Panc1 (cell line): ENCODE data around the gene CLSTN3. TPM values are rescaled to one million over a fixed set of nuclear protein-coding genes. Genes with fewer than 3 reads are reported as not detected.

ENCODE experiments used
- ATAC-seq: fragments of 200-7000 bp; cut with Tn5 transposase; 2 replicates; pipeline ENCODE4 v1.9.1; 2020; ENCODE audit warnings: mild to moderate bottlenecking, moderate library complexity
- BruUV-seq: library from RNA; stranded (reverse); fragments of 400-500 nt; replicated peaks from 2 replicates; lab custom pipeline; 2021; lab: Mats Ljungman, UMichigan
- CTCF ChIA-PET: fragments of 300-600 bp; sonication (Branson Sonifier 250); formaldehyde crosslinking; loops from one replicate; lab custom pipeline; 2022; ENCODE audit warnings: antibody characterized with exemption; lab: Charles Lee
- POLR2A ChIA-PET: fragments of 300-600 bp; sonication (Branson Sonifier 250); formaldehyde crosslinking; loops from one replicate; lab custom pipeline; 2022; ENCODE audit warnings: antibody characterized with exemption; lab: Charles Lee
- DNase-seq: peaks from one replicate; pipeline ENCODE4 v3.0.0-alpha.2; 2010; ENCODE audit warnings: low read depth, low spot score
- H3K27ac ChIP-seq: 2 replicates; pipeline ENCODE4 v1.5.1; 2011; ENCODE audit warnings: mild to moderate bottlenecking, low read length, inconsistent platforms
- H3K27me3 ChIP-seq: fragments of 200-500 bp; sonication (Bioruptor generic); 2 replicates; pipeline ENCODE4 v1.6.0; 2014; ENCODE audit warnings: low read length, inconsistent platforms; ENCODE audit not compliant: control insufficient read depth, insufficient read depth
- H3K36me3 ChIP-seq: fragments of 200-500 bp; sonication (Bioruptor generic); 2 replicates; pipeline ENCODE4 v1.5.1; 2014; ENCODE audit warnings: inconsistent platforms, mild to moderate bottlenecking, low read length, moderate library complexity; ENCODE audit not compliant: control insufficient read depth, insufficient read depth
- H3K4me1 ChIP-seq: 2 replicates; pipeline ENCODE4 v1.5.1; 2011; ENCODE audit warnings: inconsistent platforms, mild to moderate bottlenecking, low read length, moderate library complexity; ENCODE audit not compliant: control insufficient read depth, insufficient read depth
- H3K4me3 ChIP-seq, 2 experiments: 2 replicates each; pipeline ENCODE4 v1.5.1; 2011 to 2012; ENCODE audit warnings: low read depth in 2 of 2, low read length in 2 of 2, mild to moderate bottlenecking in 2 of 2, inconsistent platforms in 1 of 2, moderate library complexity in 1 of 2
- H3K9me3 ChIP-seq: fragments of 200-500 bp; sonication (Bioruptor generic); 2 replicates; pipeline ENCODE4 v1.5.1; 2014; ENCODE audit warnings: low read depth, mild to moderate bottlenecking, inconsistent platforms, low read length, moderate library complexity; ENCODE audit not compliant: control insufficient read depth, insufficient read depth
- CTCF ChIP-seq: fragments of 450-650 bp; IDR thresholded peaks from 2 replicates; pipeline ENCODE4 v1.5.1; 2017; ENCODE audit warnings: mild to moderate bottlenecking
- POLR2AphosphoS5 ChIP-seq: IDR thresholded peaks from 2 replicates; pipeline ENCODE4 v1.6.1; 2012; ENCODE audit warnings: mild to moderate bottlenecking, low read depth, low read length, moderate library complexity
- REST ChIP-seq, 2 experiments: IDR thresholded peaks; 2 replicates each; pipeline ENCODE4 v1.6.1; 2011 to 2012; ENCODE audit warnings: low read depth in 2 of 2, control low read depth in 1 of 2, low read length in 1 of 2, mild to moderate bottlenecking in 1 of 2, moderate library complexity in 1 of 2; ENCODE audit not compliant: insufficient read depth in 1 of 2
- SIN3A ChIP-seq: IDR thresholded peaks from 2 replicates; pipeline ENCODE4 v1.6.1; 2012; ENCODE audit warnings: low read depth, mild to moderate bottlenecking, low read length, moderate library complexity, borderline replicate concordance; ENCODE audit not compliant: insufficient read depth
- TCF7L2 ChIP-seq: IDR thresholded peaks from 2 replicates; pipeline ENCODE4 v1.6.1; 2011; ENCODE audit warnings: mild to moderate bottlenecking, low read depth, low read length, inconsistent platforms
- in situ Hi-C: cut with HindIII; loops from 2 replicates; pipeline ENCODE4 v1.10.0; 2016; ENCODE audit warnings: low sequenced_read_pairs, low pct_unique_long_range_greater_than_20kb
- intact Hi-C: fragments of 100-400 bp; cut with micrococcal nuclease; formaldehyde crosslinking; loops from one replicate; pipeline ENCODE4 v1.10.0; 2022; ENCODE audit not compliant: unreplicated experiment
- total RNA-seq: library from RNA; stranded (reverse); gene quantifications from one replicate; pipeline ENCODE4 v1.2.1, GENCODE V29; 2021; ENCODE audit not compliant: unreplicated experiment

CLSTN3 gene
- total RNA-seq, 1 experiment from 2014 or later: 5.9 TPM

DNA sequence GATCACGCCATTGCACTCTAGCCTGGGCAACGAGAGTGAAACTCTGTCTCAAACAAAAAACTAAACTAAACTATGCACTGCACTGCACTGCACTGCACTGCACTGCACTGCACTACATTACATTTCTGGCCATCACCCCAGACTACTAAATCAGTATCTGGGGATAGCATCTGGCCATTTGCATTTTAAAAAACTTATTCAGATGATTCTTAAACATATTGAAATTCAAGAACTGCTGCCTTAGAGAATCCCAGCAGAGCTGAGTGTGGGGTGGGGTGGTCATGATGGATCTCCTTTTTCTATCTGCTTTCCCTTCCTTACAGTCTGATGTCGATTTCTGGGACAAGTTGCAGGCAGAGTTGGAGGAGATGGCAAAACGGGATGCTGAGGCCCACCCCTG lies 72.9 kb downstream of the CLSTN3 start:
- Histone ChIP-seq H3K9me3 (no peaks in the 10 kb centered on the region), H3K36me3 (no peaks in the 10 kb centered on the region), H3K4me1 (no peaks in the 10 kb centered on the region), H3K27me3 (no peaks in the 10 kb centered on the region), H3K4me3 (no peak overlapping the region), H3K27ac (no peak overlapping the region)
- TF ChIP-seq SIN3A: no peak
- TF ChIP-seq REST (IDR thresholded peaks at IDR 0.05; ENCODE audit: insufficient read depth in 1 of 2, low read depth in 2 of 2, low read length in 1 of 2): no peak
- no peak for TF ChIP-seq POLR2AphosphoS5
- TF ChIP-seq CTCF: no peak
- in situ Hi-C loops (no loop called here), intact Hi-C loops (no loop called here)
- BruUV-seq: no TSS peak
- CTCF ChIA-PET: no interaction called here
- ATAC-seq (no peak), DNase-seq (no peak)
- POLR2A ChIA-PET: no interaction called here

DNA sequence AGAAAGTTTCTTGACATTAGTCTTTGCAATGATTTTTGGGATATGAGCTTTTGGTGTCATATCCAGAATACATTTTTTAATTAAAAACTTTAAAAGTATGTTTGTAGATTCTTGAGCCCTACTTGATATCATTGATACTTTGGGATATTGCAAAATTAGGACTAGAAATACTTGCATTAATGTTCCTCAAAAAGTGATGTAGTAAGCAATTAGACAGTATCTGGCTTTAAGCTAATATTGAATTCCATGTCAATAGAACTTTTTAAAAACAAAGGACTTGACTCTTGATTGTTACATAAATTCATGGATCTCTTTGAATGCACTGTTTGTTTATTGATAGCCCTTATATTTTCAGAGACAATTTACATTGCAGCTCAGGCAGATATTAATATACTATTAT lies 74.9 kb downstream of the CLSTN3 start:
- H3K36me3 ChIP-seq: no peaks in the 10 kb centered on the region; the same call in 1 of the 2 replicates
- TF ChIP-seq REST (IDR thresholded peaks at IDR 0.05; ENCODE audit: insufficient read depth in 1 of 2, low read depth in 2 of 2, low read length in 1 of 2) (no peak), POLR2AphosphoS5 (no peak), CTCF (no peak), SIN3A (no peak), TCF7L2 (no peak)
- no peaks in the 10 kb centered on the region for H3K4me1 ChIP-seq
- POLR2A ChIA-PET: no interaction called here
- CTCF ChIA-PET: no interaction called here
- no peak overlapping the region for H3K27ac ChIP-seq
- no TSS peak for BruUV-seq
- DNase-seq (no peak), ATAC-seq (no peak)
- in situ Hi-C loops (no loop called here), intact Hi-C loops (no loop called here)
- no peaks in the 10 kb centered on the region for H3K9me3 ChIP-seq
- H3K4me3 ChIP-seq: no peak overlapping the region
- no peaks in the 10 kb centered on the region for H3K27me3 ChIP-seq
